ENCODE data around the gene XKRX. TPM values are rescaled to one million over a fixed set of nuclear protein-coding genes. Genes with fewer than 3 reads are reported as not detected.
A peak's percentile ranks its signal among the peaks of the same experiment; 100 is the strongest.

XKRX gene
- total RNA-seq, result under 1 TPM; 0.15 to 0.35 TPM

- H3K4me3 Mint-ChIP-seq, result peak within 1 kb of the TSS; percentile 72
- peak; percentile 25 for DNase-seq
- peaks cover 4% of the 10 kb centered on the region for H3K27me3 Mint-ChIP-seq
- peaks cover 7% of the 10 kb centered on the region for H3K9me3 Mint-ChIP-seq
- ChIA-PET CTCF (no interaction called here), POLR2A (no interaction called here)
- peaks cover 5% of the 10 kb centered on the region for H3K36me3 Mint-ChIP-seq (ENCODE audit: low read depth)
- no peak within 1 kb of the TSS for H3K27ac Mint-ChIP-seq
- H3K4me1 Mint-ChIP-seq, result peaks cover 23% of the 10 kb centered on the region
Observed at GRCh38 chrX:100928660-100929613, at the start of gene XKRX. Gene XKRX, minus strand, starts transcription at chrX:100928917. Its CDS starts 613 bp downstream, at chrX:100928304.

GRCh38 chrX:100976211-100976610 lies 47.5 kb upstream of the XKRX start:
- CTCF ChIA-PET, result no interaction called here
- POLR2A ChIA-PET, result no interaction called here
- Mint-ChIP-seq H3K27ac (no peak overlapping the region), H3K27me3 (no peaks in the 10 kb centered on the region), H3K4me3 (no peak overlapping the region), H3K9me3 (no peaks in the 10 kb centered on the region), H3K36me3 (ENCODE audit: low read depth) (no peaks in the 10 kb centered on the region), H3K4me1 (no peaks in the 10 kb centered on the region)
- no peak for DNase-seq

- Mint-ChIP-seq H3K4me3 (no peak overlapping the region), H3K9me3 (no peaks in the 10 kb centered on the region), H3K27me3 (no peaks in the 10 kb centered on the region), H3K4me1 (no peaks in the 10 kb centered on the region), H3K36me3 (ENCODE audit: low read depth) (no peaks in the 10 kb centered on the region), H3K27ac (no peak overlapping the region)
- ChIA-PET CTCF (no interaction called here), POLR2A (no interaction called here)
- DNase-seq, result no peak
Observed at GRCh38 chrX:100975212-100975611, 46.5 kb upstream of the XKRX start.

DNA sequence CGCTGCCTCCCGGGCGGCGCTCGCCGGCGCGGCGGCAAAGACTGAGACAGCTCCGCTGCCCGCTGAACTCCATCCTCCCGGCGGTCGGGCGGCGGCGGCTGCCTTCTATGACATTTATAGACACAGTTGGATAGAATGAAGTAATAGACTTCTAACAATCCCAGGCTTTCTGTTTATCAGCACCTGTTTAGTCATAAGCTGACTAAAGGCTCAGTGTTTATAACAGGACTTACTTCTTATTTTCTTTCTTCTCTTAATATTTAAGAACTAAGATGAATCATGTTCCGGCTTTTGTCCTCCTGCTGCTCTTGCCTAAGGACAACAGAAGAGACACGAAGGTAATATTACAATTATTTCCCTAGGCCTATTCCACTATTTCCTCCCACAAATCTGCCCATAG lies 44.7 kb upstream of the XKRX start:
- ChIA-PET CTCF (no interaction called here), POLR2A (no interaction called here)
- Mint-ChIP-seq H3K27ac (no peak overlapping the region), H3K9me3 (no peaks in the 10 kb centered on the region), H3K4me3 (no peak overlapping the region), H3K4me1 (no peaks in the 10 kb centered on the region), H3K36me3 (ENCODE audit: low read depth) (no peaks in the 10 kb centered on the region), H3K27me3 (no peaks in the 10 kb centered on the region)
- DNase-seq, result no peak

DNA sequence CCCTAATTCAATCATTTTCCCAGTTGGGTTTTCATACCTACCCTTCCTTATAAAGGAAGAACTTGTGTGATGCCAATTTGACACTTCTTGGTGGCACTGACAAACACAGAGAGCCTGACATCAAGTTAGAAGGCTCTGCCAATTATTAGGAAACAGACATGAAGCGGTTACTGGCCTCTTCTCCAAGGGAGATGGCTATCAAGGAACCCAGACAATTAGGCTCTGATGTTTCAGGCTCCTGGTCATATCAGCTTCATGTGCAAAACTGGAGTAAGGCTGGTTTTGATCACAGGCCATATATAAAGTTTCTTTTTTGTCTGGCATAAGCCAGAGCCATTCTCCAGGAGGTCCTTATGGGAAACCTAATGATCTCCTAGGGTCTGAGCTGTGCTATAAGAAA lies 41.2 kb upstream of the XKRX start:
- Mint-ChIP-seq H3K27ac (no peak overlapping the region), H3K9me3 (no peaks in the 10 kb centered on the region), H3K36me3 (ENCODE audit: low read depth) (no peaks in the 10 kb centered on the region), H3K27me3 (no peaks in the 10 kb centered on the region), H3K4me3 (no peak overlapping the region), H3K4me1 (no peaks in the 10 kb centered on the region)
- POLR2A ChIA-PET, result no interaction called here
- CTCF ChIA-PET, result no interaction called here
- no peak for DNase-seq

DNA sequence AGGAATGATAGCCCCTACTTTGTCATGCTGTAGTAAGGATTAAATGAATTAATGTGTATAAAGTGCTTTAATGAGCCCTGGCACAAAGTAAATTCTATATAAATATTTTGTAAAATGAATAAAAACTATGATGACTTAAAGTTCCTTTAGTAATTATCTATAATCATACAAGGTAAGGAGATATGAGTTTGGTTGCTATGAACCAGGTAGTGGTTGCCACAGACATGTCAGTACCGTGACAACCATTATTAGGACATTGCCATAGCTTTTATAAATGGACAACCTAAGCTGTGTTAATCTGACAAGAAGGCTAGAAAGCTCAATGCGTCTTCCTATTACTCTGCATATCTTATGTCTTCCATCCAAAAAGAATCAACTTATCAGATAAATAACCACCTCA lies 40.7 kb upstream of the XKRX start, which contains the start of gene ARL13A:
TSS of gene ARL13A (plus strand) at position 301 of the 400 bp plus-strand sequence. CDS start 3,982 bp downstream, outside the sequence.
- no peaks in the 10 kb centered on the region for H3K27me3 Mint-ChIP-seq
- H3K9me3 Mint-ChIP-seq, result no peaks in the 10 kb centered on the region
- no peak within 1 kb of the TSS for H3K27ac Mint-ChIP-seq
- no peaks in the 10 kb centered on the region for H3K36me3 Mint-ChIP-seq (ENCODE audit: low read depth)
- no peak for DNase-seq
- no peak within 1 kb of the TSS for H3K4me3 Mint-ChIP-seq
- no peaks in the 10 kb centered on the region for H3K4me1 Mint-ChIP-seq
- CTCF ChIA-PET, result no interaction called here
- POLR2A ChIA-PET, result no interaction called here

DNA sequence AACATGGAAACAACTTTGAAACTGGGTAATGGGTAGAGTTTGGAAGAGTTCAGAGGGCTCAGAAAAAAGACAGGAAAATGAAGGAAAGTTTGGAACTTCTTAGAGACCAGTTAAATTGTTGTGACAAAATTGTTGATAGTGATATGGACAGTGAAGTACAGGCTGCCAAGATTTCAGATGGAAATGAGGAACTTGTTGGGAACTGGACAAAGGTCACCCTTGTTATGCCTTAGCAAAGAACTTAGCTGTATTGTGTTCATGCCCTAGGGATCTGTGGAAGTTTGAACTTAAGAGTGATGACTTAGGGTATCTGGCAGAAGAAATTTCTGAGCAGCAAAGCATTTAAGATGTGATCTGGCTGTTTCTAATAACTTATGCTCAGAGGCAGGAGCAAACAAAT lies 35.6 kb upstream of the XKRX start:
- CTCF ChIA-PET, result no interaction called here
- Mint-ChIP-seq H3K27me3 (no peaks in the 10 kb centered on the region), H3K9me3 (no peaks in the 10 kb centered on the region), H3K27ac (no peak overlapping the region), H3K4me1 (no peaks in the 10 kb centered on the region), H3K4me3 (no peak overlapping the region), H3K36me3 (ENCODE audit: low read depth) (no peaks in the 10 kb centered on the region)
- POLR2A ChIA-PET, result no interaction called here
- DNase-seq, result no peak

DNA sequence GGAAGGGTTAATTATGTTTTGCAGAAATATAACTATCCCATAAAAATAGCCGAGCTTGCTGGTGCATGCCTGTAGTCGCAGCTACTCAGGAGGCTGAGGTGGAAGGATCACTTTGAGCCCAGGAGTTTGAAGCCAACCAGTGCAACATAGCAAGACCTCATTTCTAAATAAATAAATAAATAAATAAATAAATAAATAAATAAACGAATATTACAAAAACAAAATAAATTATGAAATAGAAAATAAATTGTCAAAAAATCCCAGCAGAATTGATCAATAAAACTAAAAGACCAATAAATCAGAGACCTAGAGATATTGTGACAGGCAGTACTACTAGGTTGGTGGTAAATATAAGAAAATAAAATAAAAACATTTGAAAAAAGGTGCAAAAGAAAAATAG lies 34.1 kb upstream of the XKRX start:
- no peak for DNase-seq
- ChIA-PET POLR2A (no interaction called here), CTCF (no interaction called here)
- no peaks in the 10 kb centered on the region for H3K4me1 Mint-ChIP-seq
- no peaks in the 10 kb centered on the region for H3K27me3 Mint-ChIP-seq
- H3K4me3 Mint-ChIP-seq, result no peak overlapping the region
- H3K9me3 Mint-ChIP-seq, result no peaks in the 10 kb centered on the region
- no peaks in the 10 kb centered on the region for H3K36me3 Mint-ChIP-seq (ENCODE audit: low read depth)
- H3K27ac Mint-ChIP-seq, result no peak overlapping the region

DNA sequence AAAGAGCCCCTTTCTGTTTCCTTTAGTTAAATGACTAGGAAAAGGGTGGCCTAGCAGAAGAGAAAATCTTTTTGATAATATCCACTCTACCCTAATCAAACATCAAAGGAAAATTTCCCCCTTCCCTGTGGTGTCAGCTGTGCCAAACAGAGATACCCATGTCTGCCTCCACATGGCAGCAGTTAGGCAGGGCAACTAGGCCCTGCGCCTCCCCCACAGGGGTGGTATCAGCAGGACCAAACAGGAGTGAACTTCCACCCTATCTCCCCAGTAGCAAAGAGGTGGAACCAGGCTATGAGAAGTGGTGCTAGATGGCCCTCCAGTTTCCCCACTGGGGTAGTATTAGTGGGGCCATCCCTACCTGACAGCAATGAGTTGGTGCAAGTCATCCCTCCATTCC lies 19.8 kb upstream of the XKRX start:
- POLR2A ChIA-PET, result no interaction called here
- no peaks in the 10 kb centered on the region for H3K27me3 Mint-ChIP-seq
- H3K4me1 Mint-ChIP-seq, result no peaks in the 10 kb centered on the region
- H3K36me3 Mint-ChIP-seq (ENCODE audit: low read depth), result no peaks in the 10 kb centered on the region
- no peaks in the 10 kb centered on the region for H3K9me3 Mint-ChIP-seq
- CTCF ChIA-PET, result no interaction called here
- no peak for DNase-seq
- no peak overlapping the region for H3K4me3 Mint-ChIP-seq
- H3K27ac Mint-ChIP-seq, result no peak overlapping the region

- no peaks in the 10 kb centered on the region for H3K9me3 Mint-ChIP-seq
- POLR2A ChIA-PET, result no interaction called here
- no peak overlapping the region for H3K27ac Mint-ChIP-seq
- H3K4me3 Mint-ChIP-seq, result no peak overlapping the region
- no peaks in the 10 kb centered on the region for H3K4me1 Mint-ChIP-seq
- H3K27me3 Mint-ChIP-seq, result no peaks in the 10 kb centered on the region
- H3K36me3 Mint-ChIP-seq (ENCODE audit: low read depth), result no peaks in the 10 kb centered on the region
- CTCF ChIA-PET, result no interaction called here
- DNase-seq, result no peak
Observed at GRCh38 chrX:100946299-100946927, 17.7 kb upstream of the XKRX start.

DNA sequence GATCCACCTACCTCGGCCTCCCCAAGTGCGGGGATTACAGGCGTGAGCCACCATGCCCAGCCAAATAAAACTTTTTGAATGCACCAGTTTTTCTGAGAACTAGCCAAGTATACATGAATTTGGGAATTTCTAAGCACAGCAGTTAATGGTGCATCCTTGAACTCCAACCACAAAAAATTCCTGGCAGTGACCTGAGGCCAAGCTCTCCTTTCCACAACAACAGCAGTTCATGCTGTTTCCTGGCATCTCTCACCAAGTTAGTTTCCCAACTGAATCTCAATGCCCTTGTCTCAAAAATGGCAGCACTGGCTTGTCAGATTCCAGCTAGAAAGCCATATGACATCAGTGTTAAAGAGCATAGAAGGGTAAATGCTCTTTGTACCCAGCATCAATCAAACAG lies 15.9 kb upstream of the XKRX start:
- Mint-ChIP-seq H3K9me3 (no peaks in the 10 kb centered on the region), H3K4me1 (no peaks in the 10 kb centered on the region), H3K27ac (no peak overlapping the region), H3K36me3 (ENCODE audit: low read depth) (no peaks in the 10 kb centered on the region), H3K4me3 (no peak overlapping the region), H3K27me3 (no peaks in the 10 kb centered on the region)
- CTCF ChIA-PET, result no interaction called here
- POLR2A ChIA-PET, result no interaction called here
- no peak for DNase-seq

DNA sequence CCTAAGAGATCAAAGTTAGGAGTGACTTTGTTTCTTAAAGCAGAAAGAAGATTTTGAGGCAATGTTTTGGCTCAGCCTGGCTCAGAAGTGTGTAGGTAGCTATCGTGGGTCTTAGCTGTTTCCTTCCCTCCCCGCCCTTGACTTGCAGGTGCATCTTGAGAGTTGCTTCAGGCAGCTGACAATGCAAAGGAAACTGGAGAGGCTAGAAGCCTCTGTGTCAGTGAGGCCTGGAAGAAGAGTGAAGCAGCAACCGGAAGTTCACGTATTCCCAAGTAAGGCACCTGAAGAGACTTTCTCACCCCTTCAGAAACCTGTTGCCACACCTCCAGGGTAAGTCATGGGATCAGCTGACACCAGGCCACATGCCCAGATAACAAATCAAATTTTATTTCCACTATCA lies 10.6 kb upstream of the XKRX start:
- H3K27me3 Mint-ChIP-seq, result no peaks in the 10 kb centered on the region
- no peak overlapping the region for H3K4me3 Mint-ChIP-seq
- H3K9me3 Mint-ChIP-seq, result no peaks in the 10 kb centered on the region
- no peaks in the 10 kb centered on the region for H3K36me3 Mint-ChIP-seq (ENCODE audit: low read depth)
- no peak overlapping the region for H3K27ac Mint-ChIP-seq
- CTCF ChIA-PET, result no interaction called here
- no peaks in the 10 kb centered on the region for H3K4me1 Mint-ChIP-seq
- no peak for DNase-seq
- POLR2A ChIA-PET, result no interaction called here

GRCh38 chrX:100935767-100936166 lies 7.0 kb upstream of the XKRX start:
- ChIA-PET POLR2A (no interaction called here), CTCF (interaction anchor here (0.6 kb wide), 1 partner anchor 109 kb away, joined by 3 read pairs; no protein-coding TSS in a partner anchor)
- DNase-seq, result no peak
- Mint-ChIP-seq H3K27ac (no peak overlapping the region), H3K4me1 (peaks cover 13% of the 10 kb centered on the region), H3K27me3 (no peaks in the 10 kb centered on the region), H3K36me3 (ENCODE audit: low read depth) (peaks cover 5% of the 10 kb centered on the region), H3K9me3 (peaks cover 7% of the 10 kb centered on the region), H3K4me3 (no peak overlapping the region)

GRCh38 chrX:100931925-100932285 lies 3.2 kb upstream of the XKRX start:
- H3K27ac Mint-ChIP-seq, result no peak overlapping the region
- POLR2A ChIA-PET, result no interaction called here
- H3K4me3 Mint-ChIP-seq, result no peak overlapping the region

More at GRCh38 chrX:100931925-100932285, 3.2 kb upstream of the XKRX start:
- H3K27me3 Mint-ChIP-seq, result peaks cover 4% of the 10 kb centered on the region
- H3K4me1 Mint-ChIP-seq, result peaks cover 23% of the 10 kb centered on the region
- no peak for DNase-seq
- peaks cover 5% of the 10 kb centered on the region for H3K36me3 Mint-ChIP-seq (ENCODE audit: low read depth)
- H3K9me3 Mint-ChIP-seq, result peaks cover 7% of the 10 kb centered on the region
- CTCF ChIA-PET, result no interaction called here

Data from activated CD4-positive, alpha-beta memory T cell treated with anti-CD3 and anti-CD28 coated beads, Interleukin-2, amount 10 ng/mL, durations not matched to agents 7 days and 5 days (primary cell).